Bone marrow (tissue), 2 donors: ENCODE measurements around the gene IRF5.
"Not testable (repeated sequence)": the region's sequence is repeated elsewhere in the genome, so short reads cannot be mapped to it uniquely, and the experiment has no call there.

ENCODE experiments used
- DNase-seq, 2 donors: peaks; one replicate each; lab custom pipeline; 2025; lab: John Stamatoyannopoulos, UW

Gene IRF5

GRCh38 chr7:128959296-128959695, 21.6 kb downstream of the IRF5 start:
- no peak for DNase-seq

GRCh38 chr7:128961030-128961659, 23.4 kb downstream of the IRF5 start:
- DNase-seq: no peak

GRCh38 chr7:128962899-128963298, 25.2 kb downstream of the IRF5 start:
- no peak for DNase-seq

- DNase-seq: no peak
These were observed 25.6 kb downstream of the IRF5 start for GRCh38 chr7:128963327-128963757.

- no peak for DNase-seq
These were observed 30.9 kb downstream of the IRF5 start for GRCh38 chr7:128968624-128969023.

GRCh38 chr7:128974241-128974934, 36.7 kb downstream of the IRF5 start:
- DNase-seq: no peak

GRCh38 chr7:128982105-128982504, 44.4 kb downstream of the IRF5 start:
- no peak for DNase-seq

- no peak for DNase-seq
These were observed 47.9 kb downstream of the IRF5 start for GRCh38 chr7:128985660-128986059.

- no peak for DNase-seq
These were observed 48.9 kb downstream of the IRF5 start for GRCh38 chr7:128986609-128987008.

GRCh38 chr7:128988372-128988771, 50.6 kb downstream of the IRF5 start:
- DNase-seq: no peak

- DNase-seq: no peak
These were observed 52.2 kb downstream of the IRF5 start for GRCh38 chr7:128989961-128990360.

- DNase-seq: no peak
These were observed 55.7 kb downstream of the IRF5 start for GRCh38 chr7:128993419-128993818.

- not testable (repeated sequence) for DNase-seq
These were observed 56.8 kb downstream of the IRF5 start for GRCh38 chr7:128994560-128994959.

- DNase-seq: no peak
These were observed 59.5 kb downstream of the IRF5 start for GRCh38 chr7:128997181-128997580.
